Measurements from ENCODE around the gene CD70.
"Not testable (repeated sequence)": the region's sequence is repeated elsewhere in the genome, so short reads cannot be mapped to it uniquely, and the experiment has no call there.

DNA sequence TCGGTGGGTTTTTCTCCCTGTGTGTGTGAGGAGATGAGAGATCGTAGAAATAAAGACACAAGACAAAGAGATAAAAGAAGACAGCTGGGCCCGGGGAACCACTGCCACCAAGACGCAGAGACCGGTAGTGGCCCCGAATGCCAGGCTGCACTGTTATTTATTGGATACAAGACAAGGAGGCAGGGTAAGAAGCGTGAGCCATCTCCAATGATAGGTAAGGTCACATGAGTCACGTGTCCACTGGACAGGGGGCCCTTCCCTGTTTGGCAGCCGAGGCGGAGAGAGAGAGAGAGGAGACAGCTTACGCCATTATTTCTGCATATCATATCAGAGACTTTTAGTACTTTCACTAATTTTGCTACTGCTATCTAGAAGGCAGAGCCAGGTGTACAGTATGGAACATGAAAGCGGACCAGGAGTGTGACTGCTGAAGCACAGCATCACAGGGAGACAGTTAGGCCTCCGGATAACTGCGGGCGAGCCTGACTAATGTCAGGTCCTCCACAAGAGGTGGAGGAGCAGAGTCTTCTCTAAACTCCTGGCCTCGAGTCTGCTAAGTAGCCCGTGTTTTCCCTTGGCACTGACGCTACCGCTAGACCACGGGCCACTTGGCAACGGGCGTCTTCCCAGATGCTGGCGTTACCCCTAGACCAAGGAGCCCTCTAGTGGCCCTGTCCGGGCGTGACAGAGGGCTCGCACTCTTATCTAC, 42.0 kb upstream of the CD70 start:
- TF ChIP-seq, protein P1, sequence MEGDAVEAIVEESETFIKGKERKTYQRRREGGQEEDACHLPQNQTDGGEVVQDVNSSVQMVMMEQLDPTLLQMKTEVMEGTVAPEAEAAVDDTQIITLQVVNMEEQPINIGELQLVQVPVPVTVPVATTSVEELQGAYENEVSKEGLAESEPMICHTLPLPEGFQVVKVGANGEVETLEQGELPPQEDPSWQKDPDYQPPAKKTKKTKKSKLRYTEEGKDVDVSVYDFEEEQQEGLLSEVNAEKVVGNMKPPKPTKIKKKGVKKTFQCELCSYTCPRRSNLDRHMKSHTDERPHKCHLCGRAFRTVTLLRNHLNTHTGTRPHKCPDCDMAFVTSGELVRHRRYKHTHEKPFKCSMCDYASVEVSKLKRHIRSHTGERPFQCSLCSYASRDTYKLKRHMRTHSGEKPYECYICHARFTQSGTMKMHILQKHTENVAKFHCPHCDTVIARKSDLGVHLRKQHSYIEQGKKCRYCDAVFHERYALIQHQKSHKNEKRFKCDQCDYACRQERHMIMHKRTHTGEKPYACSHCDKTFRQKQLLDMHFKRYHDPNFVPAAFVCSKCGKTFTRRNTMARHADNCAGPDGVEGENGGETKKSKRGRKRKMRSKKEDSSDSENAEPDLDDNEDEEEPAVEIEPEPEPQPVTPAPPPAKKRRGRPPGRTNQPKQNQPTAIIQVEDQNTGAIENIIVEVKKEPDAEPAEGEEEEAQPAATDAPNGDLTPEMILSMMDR (IDR thresholded peaks at IDR 0.05; ENCODE audit: low read length) = peak; percentile 65
- not testable (repeated sequence) for TF ChIP-seq EZH2 (optimal IDR thresholded peaks at IDR 0.05; ENCODE audit: low read depth, low read length); EZH2phosphoT487 (IDR thresholded peaks at IDR 0.05; ENCODE audit: low read length)

Data from MM.1S (cell line).